Osteocyte (in vitro differentiated cells): ENCODE data around the gene UPK1B. TPM values are rescaled to one million over a fixed set of nuclear protein-coding genes. Genes with fewer than 3 reads are reported as not detected.

ENCODE experiments used
- DNase-seq: peaks from one replicate; pipeline ENCODE4 v3.0.0; 2021; ENCODE audit warnings: mixed read lengths; ENCODE audit not compliant: unreplicated experiment; ENCODE audit errors: extremely low spot score
- H3K27ac Mint-ChIP-seq: one replicate; pipeline ENCODE4 v1.8.0; 2021; ENCODE audit warnings: mild to moderate bottlenecking, mixed read lengths; ENCODE audit not compliant: unreplicated experiment
- H3K27me3 Mint-ChIP-seq: one replicate; pipeline ENCODE4 v1.8.0; 2021; ENCODE audit warnings: mixed read lengths; ENCODE audit not compliant: unreplicated experiment
- H3K36me3 Mint-ChIP-seq: one replicate; pipeline ENCODE4 v1.8.0; 2021; ENCODE audit warnings: mixed read lengths; ENCODE audit not compliant: unreplicated experiment
- H3K4me1 Mint-ChIP-seq: one replicate; pipeline ENCODE4 v1.8.0; 2021; ENCODE audit warnings: mixed read lengths; ENCODE audit not compliant: unreplicated experiment
- H3K4me3 Mint-ChIP-seq: one replicate; pipeline ENCODE4 v1.8.0; 2021; ENCODE audit warnings: mild to moderate bottlenecking, moderate library complexity, mixed read lengths; ENCODE audit not compliant: unreplicated experiment
- H3K9me3 Mint-ChIP-seq: one replicate; pipeline ENCODE4 v1.8.0; 2021; ENCODE audit warnings: mixed read lengths; ENCODE audit not compliant: unreplicated experiment
- CTCF ChIP-seq: fragments of 200-600 bp; sonication (generic); IDR thresholded peaks from 2 replicates; pipeline ENCODE4 v1.5.0; 2021; ENCODE audit warnings: antibody characterized with exemption, mild to moderate bottlenecking, moderate library complexity
- total RNA-seq: library from RNA; stranded (reverse); gene quantifications from 2 replicates; pipeline ENCODE4 v1.2.1, GENCODE V29; 2021

Gene UPK1B
- total RNA-seq, 1 donor from 2014 or later = 0.24 TPM

- Mint-ChIP-seq H3K36me3 (peaks cover 68% of the 10 kb centered on the region), H3K27me3 (no peaks in the 10 kb centered on the region), H3K4me3 (no peak overlapping the region), H3K27ac (no peak overlapping the region), H3K4me1 (peaks cover 2% of the 10 kb centered on the region), H3K9me3 (no peaks in the 10 kb centered on the region)
- no peak for DNase-seq
- no peak for TF ChIP-seq CTCF
Measured at GRCh38 chr3:119211803-119212202, 38.4 kb downstream of the UPK1B start.

- no peaks in the 10 kb centered on the region for H3K4me1 Mint-ChIP-seq
- TF ChIP-seq CTCF = no peak
- H3K4me3 Mint-ChIP-seq = no peak overlapping the region
- no peaks in the 10 kb centered on the region for H3K27me3 Mint-ChIP-seq
- H3K36me3 Mint-ChIP-seq = peaks cover 62% of the 10 kb centered on the region
- H3K27ac Mint-ChIP-seq = no peak overlapping the region
- no peaks in the 10 kb centered on the region for H3K9me3 Mint-ChIP-seq
- no peak for DNase-seq
Measured at GRCh38 chr3:119219069-119219468, 45.7 kb downstream of the UPK1B start.

- DNase-seq = no peak
- Mint-ChIP-seq H3K36me3 (peaks cover 58% of the 10 kb centered on the region), H3K27ac (no peak overlapping the region), H3K9me3 (no peaks in the 10 kb centered on the region), H3K4me3 (no peak overlapping the region), H3K27me3 (no peaks in the 10 kb centered on the region), H3K4me1 (no peaks in the 10 kb centered on the region)
- TF ChIP-seq CTCF = no peak
Measured at GRCh38 chr3:119220198-119220597, 46.8 kb downstream of the UPK1B start.

GRCh38 chr3:119220970-119221667, 47.7 kb downstream of the UPK1B start:
- peaks cover 50% of the 10 kb centered on the region for H3K36me3 Mint-ChIP-seq
- no peak for DNase-seq
- TF ChIP-seq CTCF = no peak
- H3K27ac Mint-ChIP-seq = no peak overlapping the region
- H3K4me1 Mint-ChIP-seq = no peaks in the 10 kb centered on the region
- no peaks in the 10 kb centered on the region for H3K9me3 Mint-ChIP-seq
- H3K27me3 Mint-ChIP-seq = no peaks in the 10 kb centered on the region
- no peak overlapping the region for H3K4me3 Mint-ChIP-seq

- H3K4me1 Mint-ChIP-seq = no peaks in the 10 kb centered on the region
- no peak for TF ChIP-seq CTCF
- no peaks in the 10 kb centered on the region for H3K27me3 Mint-ChIP-seq
- H3K27ac Mint-ChIP-seq = no peak overlapping the region
- no peaks in the 10 kb centered on the region for H3K9me3 Mint-ChIP-seq
- H3K36me3 Mint-ChIP-seq = peaks cover 54% of the 10 kb centered on the region
- DNase-seq = no peak
- no peak overlapping the region for H3K4me3 Mint-ChIP-seq
Measured at GRCh38 chr3:119221779-119222320, 48.5 kb downstream of the UPK1B start.
